Measurements from ENCODE around the gene PTCD3.
A peak's percentile ranks its signal among the peaks of the same experiment; 100 is the strongest.

Gene PTCD3

GRCh38 chr2:86107031-86107430 is 996 bp downstream of the PTCD3 start:
- Histone ChIP-seq H3K4me3 (ENCODE audit: low read length, poor library complexity, severe bottlenecking) (peak overlapping the region; percentile 90), H3K9me2 (replicated peaks; ENCODE audit: low read depth, low read length) (no peaks in the 10 kb centered on the region), H3K79me2 (ENCODE audit: insufficient read depth, low read length) (peaks cover 93% of the 10 kb centered on the region), H3K27me3 (ENCODE audit: insufficient read depth, low read length, poor library complexity, severe bottlenecking) (no peaks in the 10 kb centered on the region), H2AFZ (ENCODE audit: low read length) (no peak overlapping the region), H3K4me1 (ENCODE audit: insufficient read depth, low read length, poor library complexity, severe bottlenecking) (peaks cover 46% of the 10 kb centered on the region), H3K4me2 (ENCODE audit: low read depth, low read length, poor library complexity, severe bottlenecking) (peak overlapping the region; percentile 91), H4K20me1 (ENCODE audit: insufficient read depth, low read length, poor library complexity, severe bottlenecking) (peaks cover 61% of the 10 kb centered on the region), H3K9ac (ENCODE audit: low read depth, low read length, poor library complexity, severe bottlenecking) (peak overlapping the region; percentile 87), H3F3A (ENCODE audit: low read depth) (no peaks in the 10 kb centered on the region), H3K36me3 (ENCODE audit: insufficient read depth, low read length) (peaks cover 26% of the 10 kb centered on the region; the same call in 1 of the 2 replicates), H3K9me3 (ENCODE audit: insufficient read depth, low read depth, low read length) (no peaks in the 10 kb centered on the region)
- TF ChIP-seq CTCF (conservative IDR thresholded peaks at IDR 0.05; ENCODE audit: low read length) = no peak

GRCh38 chr2:86118130-86118529 is 12.1 kb downstream of the PTCD3 start:
- Histone ChIP-seq H3K27me3 (ENCODE audit: insufficient read depth, low read length, poor library complexity, severe bottlenecking) (no peaks in the 10 kb centered on the region), H3K9me2 (replicated peaks; ENCODE audit: low read depth, low read length) (no peaks in the 10 kb centered on the region), H4K20me1 (ENCODE audit: insufficient read depth, low read length, poor library complexity, severe bottlenecking) (peaks cover 28% of the 10 kb centered on the region), H3K36me3 (ENCODE audit: insufficient read depth, low read length) (peaks cover 95% of the 10 kb centered on the region), H3K4me1 (ENCODE audit: insufficient read depth, low read length, poor library complexity, severe bottlenecking) (peaks cover 6% of the 10 kb centered on the region), H3K9ac (ENCODE audit: low read depth, low read length, poor library complexity, severe bottlenecking) (no peak overlapping the region), H3F3A (ENCODE audit: low read depth) (no peaks in the 10 kb centered on the region), H3K9me3 (ENCODE audit: insufficient read depth, low read depth, low read length) (no peaks in the 10 kb centered on the region), H3K4me2 (ENCODE audit: low read depth, low read length, poor library complexity, severe bottlenecking) (no peak overlapping the region), H3K79me2 (ENCODE audit: insufficient read depth, low read length) (peaks cover 25% of the 10 kb centered on the region; the same call in 1 of the 2 replicates), H3K4me3 (ENCODE audit: low read length, poor library complexity, severe bottlenecking) (no peak overlapping the region), H2AFZ (ENCODE audit: low read length) (no peak overlapping the region)
- TF ChIP-seq CTCF (conservative IDR thresholded peaks at IDR 0.05; ENCODE audit: low read length) (no peak), EZH2phosphoT487 (IDR thresholded peaks at IDR 0.05; ENCODE audit: borderline replicate concordance) (no peak)

- Histone ChIP-seq H2AFZ (ENCODE audit: low read length) (no peak overlapping the region), H3F3A (ENCODE audit: low read depth) (no peaks in the 10 kb centered on the region), H3K9me3 (ENCODE audit: insufficient read depth, low read depth, low read length) (no peaks in the 10 kb centered on the region), H3K36me3 (ENCODE audit: insufficient read depth, low read length) (peaks cover 100% of the 10 kb centered on the region), H3K9ac (ENCODE audit: low read depth, low read length, poor library complexity, severe bottlenecking) (no peak overlapping the region), H3K4me1 (ENCODE audit: insufficient read depth, low read length, poor library complexity, severe bottlenecking) (no peaks in the 10 kb centered on the region), H3K79me2 (ENCODE audit: insufficient read depth, low read length) (no peaks in the 10 kb centered on the region), H3K4me2 (ENCODE audit: low read depth, low read length, poor library complexity, severe bottlenecking) (no peak overlapping the region), H3K27me3 (ENCODE audit: insufficient read depth, low read length, poor library complexity, severe bottlenecking) (no peaks in the 10 kb centered on the region), H3K4me3 (ENCODE audit: low read length, poor library complexity, severe bottlenecking) (no peak overlapping the region), H4K20me1 (ENCODE audit: insufficient read depth, low read length, poor library complexity, severe bottlenecking) (no peaks in the 10 kb centered on the region), H3K9me2 (replicated peaks; ENCODE audit: low read depth, low read length) (no peaks in the 10 kb centered on the region)
- TF ChIP-seq CTCF (conservative IDR thresholded peaks at IDR 0.05; ENCODE audit: low read length) (no peak), EZH2phosphoT487 (IDR thresholded peaks at IDR 0.05; ENCODE audit: borderline replicate concordance) (no peak)
Measured at GRCh38 chr2:86123328-86123925, 17.4 kb downstream of the PTCD3 start.

All from Loucy (cell line).